Central memory CD8-positive, alpha-beta T cell (primary cell): Measurements from ENCODE around the gene OTUD5.
"Not testable (repeated sequence)": the region's sequence is repeated elsewhere in the genome, so short reads cannot be mapped to it uniquely, and the experiment has no call there.

Source experiments
- ATAC-seq: fragments of 150-1000 bp; cut with Tn5 transposase; replicated peaks from 2 replicates; pipeline ENCODE4 v1.10.0; 2022; ENCODE audit warnings: mild to moderate bottlenecking, moderate FRiP score, moderate number of reproducible peaks; ENCODE audit not compliant: poor library complexity, severe bottlenecking; ENCODE audit errors: extremely low read depth
- DNase-seq, 2 donors: peaks; one replicate each; pipeline ENCODE4 v3.0.0; 2021; ENCODE audit warnings: low spot score in 2 of 2
- H3K27ac Mint-ChIP-seq: one replicate; pipeline ENCODE4 v1.8.0; 2022; ENCODE audit warnings: low read depth, mild to moderate bottlenecking, moderate library complexity, mixed read lengths
- H3K27me3 Mint-ChIP-seq: one replicate; pipeline ENCODE4 v1.8.0; 2022; ENCODE audit warnings: mixed read lengths
- H3K36me3 Mint-ChIP-seq: one replicate; pipeline ENCODE4 v1.8.0; 2022; ENCODE audit warnings: mild to moderate bottlenecking, moderate library complexity, mixed read lengths; ENCODE audit not compliant: insufficient read depth
- H3K4me1 Mint-ChIP-seq: one replicate; pipeline ENCODE4 v1.8.0; 2022; ENCODE audit warnings: mixed read lengths
- H3K4me3 Mint-ChIP-seq: one replicate; pipeline ENCODE4 v1.8.0; 2022; ENCODE audit warnings: mild to moderate bottlenecking, moderate library complexity, mixed read lengths
- H3K9me3 Mint-ChIP-seq: one replicate; pipeline ENCODE4 v1.8.0; 2022; ENCODE audit warnings: mixed read lengths

The OTUD5 gene

DNA sequence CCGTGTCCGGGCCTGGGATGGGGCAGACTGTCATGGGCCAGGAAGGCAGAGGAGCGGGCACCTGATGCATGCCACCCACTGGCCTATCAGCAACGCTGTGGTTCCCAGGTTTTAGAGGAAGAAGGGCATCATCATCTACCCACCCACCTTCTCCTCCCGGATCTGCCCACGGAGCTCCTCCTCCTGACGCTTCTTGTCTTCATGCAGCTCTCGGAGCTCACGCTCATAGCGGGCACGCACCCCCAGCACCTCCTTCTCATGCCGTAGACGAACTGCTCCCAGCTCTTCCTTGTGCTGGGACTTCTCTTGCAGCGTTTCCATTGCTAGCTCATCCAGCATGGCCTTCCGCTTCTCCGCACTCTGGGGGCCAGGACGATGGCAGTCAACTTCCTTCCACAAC, 25.7 kb upstream of the OTUD5 start:
- Mint-ChIP-seq H3K27me3 (no peaks in the 10 kb centered on the region), H3K27ac (no peak overlapping the region), H3K4me3 (no peak overlapping the region), H3K4me1 (no peaks in the 10 kb centered on the region), H3K9me3 (no peaks in the 10 kb centered on the region), H3K36me3 (peaks cover 50% of the 10 kb centered on the region)
- ATAC-seq (no peak), DNase-seq (no peak)

DNA sequence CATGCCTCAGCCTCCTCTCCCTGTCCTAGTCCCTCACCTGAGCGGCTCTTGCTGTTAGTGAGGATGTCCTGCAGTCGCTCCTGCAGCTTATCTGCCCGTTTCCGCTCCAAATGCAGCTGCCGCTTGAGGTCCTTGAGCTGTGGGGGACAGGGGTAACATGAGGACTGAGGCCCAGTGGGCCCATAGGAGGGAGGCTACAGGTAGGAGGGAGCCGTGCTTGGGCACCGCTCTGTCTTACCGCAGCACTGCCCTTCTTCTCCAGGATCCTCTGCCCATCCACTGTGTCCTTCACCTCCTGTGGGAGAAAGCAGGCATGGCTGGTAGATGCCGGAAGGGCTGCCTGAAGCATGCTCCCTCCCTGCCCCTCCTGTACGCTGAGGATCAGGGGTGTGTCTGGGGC, 23.8 kb upstream of the OTUD5 start:
- no peaks in the 10 kb centered on the region for H3K9me3 Mint-ChIP-seq
- H3K27me3 Mint-ChIP-seq, result no peaks in the 10 kb centered on the region
- H3K27ac Mint-ChIP-seq, result no peak overlapping the region
- ATAC-seq, result no peak
- no peaks in the 10 kb centered on the region for H3K4me1 Mint-ChIP-seq
- no peak for DNase-seq
- peaks cover 52% of the 10 kb centered on the region for H3K36me3 Mint-ChIP-seq
- H3K4me3 Mint-ChIP-seq, result no peak overlapping the region

DNA sequence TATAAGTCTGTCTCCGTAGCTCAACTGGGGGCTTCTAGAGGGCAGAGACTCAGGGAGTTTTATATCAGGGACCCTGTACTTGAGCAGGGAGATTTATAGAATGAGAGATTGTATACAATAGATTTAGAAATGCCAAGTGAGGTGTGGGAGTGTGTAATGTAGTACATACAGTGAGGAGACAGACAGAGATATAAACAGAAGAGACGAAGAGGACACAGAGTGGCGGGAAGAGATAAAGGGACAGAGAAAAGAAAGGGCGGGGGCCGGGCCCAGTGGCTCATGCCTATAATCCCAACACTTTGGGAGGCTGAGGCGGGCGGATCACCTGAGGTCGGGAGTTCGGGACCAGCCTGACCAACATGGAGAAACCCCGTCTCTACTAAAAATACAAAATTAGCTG, 22.9 kb upstream of the OTUD5 start:
- peaks cover 49% of the 10 kb centered on the region for H3K36me3 Mint-ChIP-seq
- not testable (repeated sequence) for DNase-seq, H3K4me3 Mint-ChIP-seq, H3K9me3 Mint-ChIP-seq, ATAC-seq, H3K27ac Mint-ChIP-seq, H3K27me3 Mint-ChIP-seq, H3K4me1 Mint-ChIP-seq

DNA sequence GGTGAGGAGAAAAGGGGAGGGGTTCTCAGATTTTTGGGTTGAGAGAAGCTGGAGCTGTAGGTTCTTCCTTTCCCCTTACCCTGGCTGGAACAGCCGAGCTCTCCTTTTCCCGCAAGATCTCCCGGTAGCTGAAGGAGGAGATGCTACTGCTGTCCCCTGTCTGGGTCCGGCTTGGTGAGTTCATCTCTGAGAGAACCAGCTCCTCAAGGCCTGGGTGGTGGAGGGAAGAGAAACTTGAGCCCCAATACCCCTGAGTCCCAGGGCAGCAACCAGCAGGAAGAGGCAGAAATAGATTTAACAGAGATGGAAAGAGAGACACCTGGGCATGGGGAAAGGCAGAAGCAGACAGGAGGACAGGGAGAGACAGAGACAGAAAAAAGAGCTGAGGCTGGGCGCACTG, 20.8 kb upstream of the OTUD5 start:
- H3K27ac Mint-ChIP-seq, result no peak overlapping the region

DNA sequence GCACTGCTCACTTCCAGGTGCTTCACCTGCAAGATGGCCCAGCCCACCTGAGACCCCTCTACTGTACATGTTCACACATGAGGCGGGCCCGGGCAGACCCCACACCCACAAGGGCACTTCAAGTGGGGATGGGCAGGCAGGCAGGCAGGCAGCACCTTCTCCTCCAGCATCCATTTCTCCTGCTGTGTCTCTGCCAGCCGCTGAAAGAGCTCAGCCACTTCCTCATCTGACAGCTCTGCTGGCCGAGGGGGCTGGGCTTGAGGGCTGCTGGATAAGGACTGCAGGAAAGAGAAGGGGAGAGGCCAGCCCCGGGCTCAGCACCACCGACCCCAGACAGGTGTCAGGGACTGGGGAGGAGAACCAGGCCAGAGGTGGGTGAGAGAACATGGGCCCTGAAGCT, 18.7 kb upstream of the OTUD5 start:
- ATAC-seq, result no peak
- H3K36me3 Mint-ChIP-seq, result peaks cover 40% of the 10 kb centered on the region
- H3K27ac Mint-ChIP-seq, result peak overlapping the region; percentile 16
- H3K4me1 Mint-ChIP-seq, result peaks cover 6% of the 10 kb centered on the region
- DNase-seq, result no peak
- H3K9me3 Mint-ChIP-seq, result no peaks in the 10 kb centered on the region
- no peaks in the 10 kb centered on the region for H3K27me3 Mint-ChIP-seq
- H3K4me3 Mint-ChIP-seq, result no peak overlapping the region

More for the DNA sequence above, 20.8 kb upstream of the OTUD5 start:
- DNase-seq (no peak), ATAC-seq (no peak)
- Mint-ChIP-seq H3K36me3 (peaks cover 48% of the 10 kb centered on the region), H3K27me3 (no peaks in the 10 kb centered on the region), H3K9me3 (no peaks in the 10 kb centered on the region), H3K4me3 (no peak overlapping the region), H3K4me1 (no peaks in the 10 kb centered on the region)

DNA sequence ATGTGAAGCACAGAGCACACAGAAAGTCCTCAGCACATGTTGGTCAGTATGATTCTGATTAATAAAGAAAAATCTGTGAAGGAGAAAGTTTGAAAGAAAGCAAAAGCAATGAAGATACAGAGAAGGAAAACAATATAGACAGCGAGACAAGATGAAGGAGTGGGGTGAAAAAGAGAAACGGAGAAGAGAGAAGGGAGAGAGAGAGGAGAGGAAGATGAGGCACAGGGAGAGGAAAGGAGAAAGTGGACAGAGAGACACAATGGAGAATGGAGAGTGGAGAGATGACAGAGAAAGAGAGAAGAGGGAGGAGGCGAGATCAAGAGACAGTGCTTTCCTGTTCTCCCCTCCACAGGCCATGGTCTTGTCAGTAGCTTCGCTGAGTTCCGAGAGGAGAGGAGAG, 18.1 kb upstream of the OTUD5 start:
- H3K4me3 Mint-ChIP-seq, result no peak overlapping the region
- DNase-seq (no peak), ATAC-seq (no peak)
- H3K36me3 Mint-ChIP-seq, result peaks cover 35% of the 10 kb centered on the region
- H3K4me1 Mint-ChIP-seq, result peaks cover 10% of the 10 kb centered on the region
- H3K27me3 Mint-ChIP-seq, result no peaks in the 10 kb centered on the region
- H3K9me3 Mint-ChIP-seq, result no peaks in the 10 kb centered on the region
- peak overlapping the region; percentile 16 for H3K27ac Mint-ChIP-seq

DNA sequence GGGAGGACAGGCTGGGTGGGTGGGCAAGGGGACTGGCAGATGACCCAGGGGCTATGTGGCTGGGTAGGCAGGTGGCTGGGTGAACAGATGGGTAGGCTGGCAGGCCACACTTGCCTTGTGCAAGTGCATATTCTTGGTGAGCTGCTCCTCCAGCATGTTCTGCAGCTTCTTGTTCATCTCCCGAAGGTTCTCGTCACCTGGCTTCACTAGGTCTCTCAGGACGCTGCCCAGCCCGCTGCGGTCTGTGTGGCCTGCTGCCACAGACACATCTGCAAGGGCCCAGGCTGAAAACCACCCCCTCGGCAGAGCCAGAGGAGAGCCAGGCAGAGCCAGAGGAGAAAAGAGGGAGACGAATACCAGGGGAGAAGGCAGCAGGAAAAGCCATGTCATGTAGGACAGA, 17.6 kb upstream of the OTUD5 start:
- no peaks in the 10 kb centered on the region for H3K27me3 Mint-ChIP-seq
- H3K36me3 Mint-ChIP-seq, result peaks cover 32% of the 10 kb centered on the region

DNA sequence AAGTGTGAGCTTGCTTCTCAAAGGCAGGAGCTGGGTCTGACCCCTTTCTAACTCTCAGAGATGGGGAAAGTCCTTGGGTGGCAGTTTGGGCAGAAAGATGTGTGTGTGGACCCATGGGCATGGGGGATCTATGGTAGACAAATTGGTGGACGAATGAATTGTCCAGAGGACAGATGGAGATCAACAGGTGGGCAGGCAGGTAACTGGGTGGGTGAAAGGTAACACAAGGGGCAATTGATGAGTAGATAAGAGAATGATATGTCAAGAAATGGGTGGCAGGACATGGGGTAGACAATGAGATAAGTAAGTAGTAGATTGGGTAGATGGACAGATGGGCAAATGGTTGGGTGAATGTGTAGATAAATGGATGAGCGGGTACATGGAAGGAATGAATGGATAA, 17.2 kb upstream of the OTUD5 start:
- ATAC-seq, result no peak
- Mint-ChIP-seq H3K27ac (no peak overlapping the region), H3K4me1 (peaks cover 10% of the 10 kb centered on the region), H3K36me3 (peaks cover 30% of the 10 kb centered on the region), H3K9me3 (no peaks in the 10 kb centered on the region), H3K4me3 (no peak overlapping the region), H3K27me3 (no peaks in the 10 kb centered on the region)
- no peak for DNase-seq

More for the DNA sequence above, 17.6 kb upstream of the OTUD5 start:
- no peak overlapping the region for H3K4me3 Mint-ChIP-seq
- no peak for ATAC-seq
- H3K4me1 Mint-ChIP-seq, result peaks cover 10% of the 10 kb centered on the region
- no peak for DNase-seq
- peak overlapping the region; percentile 16 for H3K27ac Mint-ChIP-seq
- no peaks in the 10 kb centered on the region for H3K9me3 Mint-ChIP-seq

DNA sequence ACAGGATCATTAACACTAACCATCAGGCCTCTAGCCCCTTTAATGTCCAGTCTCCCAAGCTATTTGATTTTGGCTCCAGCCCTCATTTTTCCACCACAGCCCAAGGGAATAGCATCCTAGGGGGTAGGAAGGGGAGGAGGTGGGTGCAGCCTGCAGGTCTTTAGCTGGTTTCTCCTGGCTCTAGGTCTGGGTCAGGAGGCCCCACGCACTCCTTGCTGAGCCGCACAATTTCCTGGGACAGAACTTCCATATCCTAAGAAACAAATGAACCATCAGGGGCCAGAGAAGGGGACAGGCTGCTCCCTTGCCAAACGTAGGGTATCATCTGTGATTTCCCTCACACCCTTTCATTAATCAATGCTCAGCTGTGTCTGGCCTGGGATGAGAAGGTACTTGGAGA, 16.6 kb upstream of the OTUD5 start:
- no peak overlapping the region for H3K27ac Mint-ChIP-seq
- H3K4me3 Mint-ChIP-seq, result no peak overlapping the region
- peaks cover 10% of the 10 kb centered on the region for H3K4me1 Mint-ChIP-seq
- no peaks in the 10 kb centered on the region for H3K9me3 Mint-ChIP-seq
- DNase-seq, result no peak
- no peaks in the 10 kb centered on the region for H3K27me3 Mint-ChIP-seq
- no peak for ATAC-seq
- peaks cover 29% of the 10 kb centered on the region for H3K36me3 Mint-ChIP-seq

DNA sequence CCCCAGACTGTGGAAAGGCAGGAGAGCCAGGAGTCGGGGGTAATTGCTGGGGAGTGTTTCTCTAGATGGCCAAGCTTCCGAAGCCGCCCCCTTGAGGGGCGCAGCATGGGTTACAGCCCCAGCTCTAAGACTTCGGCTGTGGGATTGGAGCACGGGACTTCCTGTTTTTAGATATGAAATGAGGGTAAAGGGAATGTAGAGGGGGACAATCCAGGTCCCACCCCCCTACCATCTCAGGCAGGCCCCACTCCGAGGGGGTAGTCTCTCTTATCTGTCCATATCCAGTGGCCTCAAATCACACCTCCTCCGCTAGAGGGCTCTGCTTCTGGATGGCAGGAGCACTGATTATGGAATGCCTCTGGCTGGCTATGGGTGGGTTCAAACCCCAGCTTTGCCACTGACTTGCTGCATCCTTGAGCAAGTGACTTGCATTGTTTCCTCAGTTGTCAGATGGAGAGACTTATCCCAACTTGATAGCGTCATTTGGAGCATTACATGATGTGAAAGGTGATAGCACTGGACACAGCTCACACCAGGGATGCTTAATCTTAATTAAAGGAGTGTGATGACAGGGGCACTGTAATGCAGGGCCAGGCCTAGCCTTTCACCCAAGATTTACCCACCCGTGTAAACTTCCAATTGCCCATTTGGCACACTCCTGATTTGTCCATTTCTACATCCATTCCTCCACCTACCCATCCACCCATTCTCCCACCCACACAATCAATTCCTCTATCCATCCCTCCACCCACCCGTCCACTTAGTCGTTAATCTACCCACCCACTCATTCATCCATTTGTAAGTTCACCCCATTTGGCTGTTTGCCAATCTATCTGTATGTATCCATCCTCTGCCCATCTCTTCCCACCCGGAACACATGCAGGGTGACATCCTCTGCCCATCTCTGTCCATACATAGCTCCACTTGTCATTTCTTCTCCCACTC, 15.1 kb upstream of the OTUD5 start:
- peaks cover 16% of the 10 kb centered on the region for H3K36me3 Mint-ChIP-seq
- no peaks in the 10 kb centered on the region for H3K9me3 Mint-ChIP-seq
- ATAC-seq (no peak), DNase-seq (no peak)
- H3K4me1 Mint-ChIP-seq, result peaks cover 10% of the 10 kb centered on the region
- peak overlapping the region; percentile 61 for H3K4me3 Mint-ChIP-seq
- H3K27me3 Mint-ChIP-seq, result no peaks in the 10 kb centered on the region
- H3K27ac Mint-ChIP-seq, result no peak overlapping the region

DNA sequence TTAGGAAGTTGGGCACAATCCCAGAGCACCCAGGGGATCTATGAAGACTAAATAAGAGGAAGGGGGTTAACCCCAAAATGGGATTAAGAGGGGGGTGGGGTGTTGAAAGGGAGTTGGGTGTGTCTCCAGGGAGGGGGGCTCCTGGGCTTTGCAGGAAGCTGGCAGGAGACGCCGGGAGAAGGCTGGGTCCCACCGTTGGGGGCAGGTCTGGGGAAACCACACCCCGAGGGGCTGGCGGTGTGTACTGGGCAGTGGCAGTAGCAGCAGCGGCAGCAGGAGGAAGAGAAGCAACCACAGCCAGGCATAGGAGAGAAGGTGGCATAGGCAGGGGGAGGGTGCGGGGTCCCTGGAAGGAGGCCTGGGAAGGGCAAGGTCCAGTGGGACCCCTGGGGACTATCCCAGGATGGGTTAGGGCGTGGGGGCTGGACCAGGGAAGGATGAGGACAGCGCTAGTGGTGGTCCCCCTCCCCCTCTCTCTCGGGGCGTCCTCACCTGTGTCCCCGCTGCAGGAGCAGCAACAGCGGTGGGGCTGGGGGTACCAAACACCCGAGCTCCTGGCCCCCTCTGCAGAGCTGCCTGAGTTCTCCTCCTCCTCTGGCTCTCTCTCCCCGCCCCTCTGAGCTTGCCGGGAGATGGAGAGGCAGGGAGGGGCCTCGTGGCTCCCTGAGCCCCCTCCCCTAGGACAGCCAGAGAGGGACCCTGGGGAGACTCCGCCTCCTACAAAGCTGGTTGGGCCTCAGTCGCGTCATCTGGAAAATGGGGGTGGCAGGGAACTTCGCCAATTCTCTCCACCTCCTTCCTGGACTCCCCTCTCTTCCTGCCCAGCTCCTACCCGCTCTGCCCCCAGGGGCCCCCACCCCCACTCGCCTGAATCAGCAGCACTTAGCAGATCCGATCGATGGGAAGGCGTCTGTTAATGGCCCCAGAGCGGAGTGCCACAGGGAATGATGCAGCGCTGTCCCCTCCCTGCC, 14.1 kb upstream of the OTUD5 start, which contains the start of gene KCND1:
TSS of gene KCND1 (minus strand) at position 596 of the 971 bp plus-strand sequence. CDS start 1,573 bp downstream, outside the sequence.
- H3K4me3 Mint-ChIP-seq, result peak within 1 kb of the TSS; percentile 61
- H3K27ac Mint-ChIP-seq, result peak within 1 kb of the TSS; percentile 56
- H3K9me3 Mint-ChIP-seq, result no peaks in the 10 kb centered on the region
- DNase-seq, result no peak
- H3K36me3 Mint-ChIP-seq, result peaks cover 15% of the 10 kb centered on the region
- no peaks in the 10 kb centered on the region for H3K27me3 Mint-ChIP-seq
- no peak for ATAC-seq
- peaks cover 10% of the 10 kb centered on the region for H3K4me1 Mint-ChIP-seq

DNA sequence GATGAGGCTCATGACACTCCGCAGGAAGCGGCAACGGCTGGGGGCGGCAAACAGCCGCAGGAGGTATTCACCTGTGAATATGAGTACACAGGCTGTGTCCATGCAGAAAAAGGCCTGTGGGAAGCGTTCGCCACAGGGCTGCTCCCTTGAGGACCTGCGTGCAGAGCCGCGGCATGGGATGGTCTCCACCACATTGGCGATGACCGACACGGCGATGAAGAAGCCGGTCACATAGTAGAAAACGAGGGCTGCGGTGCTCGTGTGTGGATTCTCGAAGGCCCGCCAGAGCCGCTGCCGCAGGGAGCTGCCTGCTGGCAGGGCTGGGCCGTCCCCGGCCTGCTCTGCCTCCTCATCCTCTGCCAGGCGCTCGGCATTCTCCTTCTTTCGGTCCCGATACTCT, 12.1 kb upstream of the OTUD5 start:
- Mint-ChIP-seq H3K36me3 (peaks cover 3% of the 10 kb centered on the region), H3K4me1 (peaks cover 10% of the 10 kb centered on the region), H3K9me3 (no peaks in the 10 kb centered on the region), H3K27me3 (no peaks in the 10 kb centered on the region), H3K27ac (no peak overlapping the region), H3K4me3 (no peak overlapping the region)
- DNase-seq, result no peak
- no peak for ATAC-seq
